Neural cell (in vitro differentiated cells): ENCODE results near the gene TBC1D14. TPM values are rescaled to one million over a fixed set of nuclear protein-coding genes. Genes with fewer than 3 reads are reported as not detected.

Source experiments
- H2AFZ ChIP-seq: fragments of 200-600, 300-800 bp; sonication (generic), shearing (Covaris generic); 2 replicates; pipeline ENCODE4 v1.6.0; 2014; ENCODE audit warnings: low read depth, mild to moderate bottlenecking, antibody characterized with exemption, low read length, moderate library complexity
- H3F3A ChIP-seq: fragments of 200-600 bp; shearing (Covaris generic); 2 replicates; pipeline ENCODE4 v1.6.1; 2016; ENCODE audit warnings: mild to moderate bottlenecking, moderate library complexity, mixed read lengths, antibody characterized with exemption, low read length; ENCODE audit not compliant: insufficient read depth, poor library complexity, severe bottlenecking
- H3K27ac ChIP-seq: fragments of 200-600, 300-800 bp; sonication (generic), shearing (Covaris generic); 2 replicates; pipeline ENCODE4 v1.5.1; 2014; ENCODE audit warnings: mild to moderate bottlenecking, low read length, moderate library complexity
- H3K27me3 ChIP-seq: fragments of 300-800, 200-600 bp; sonication (generic), shearing (Covaris generic); 2 replicates; pipeline ENCODE4 v1.6.0; 2014; ENCODE audit warnings: mild to moderate bottlenecking, low read depth, low read length, moderate library complexity; ENCODE audit not compliant: insufficient read depth
- H3K36me3 ChIP-seq: fragments of 300-800, 200-600 bp; sonication (generic), shearing (Covaris generic); 2 replicates; pipeline ENCODE4 v1.5.1; 2014; ENCODE audit warnings: mild to moderate bottlenecking, antibody characterized with exemption, low read length, moderate library complexity; ENCODE audit not compliant: insufficient read depth
- H3K4me2 ChIP-seq: fragments of 300-800, 200-600 bp; sonication (generic), shearing (Covaris generic); 2 replicates; pipeline ENCODE4 v1.6.0; 2014; ENCODE audit warnings: mild to moderate bottlenecking, low read length
- H3K4me3 ChIP-seq: fragments of 300-800, 200-600 bp; sonication (generic), shearing (Covaris generic); 2 replicates; pipeline ENCODE4 v1.5.1; 2014; ENCODE audit warnings: mild to moderate bottlenecking, low read length, moderate library complexity
- H3K79me2 ChIP-seq: fragments of 200-600 bp; shearing (Covaris generic); replicated peaks from 2 replicates; pipeline ENCODE4 v1.6.0; 2014; ENCODE audit warnings: mild to moderate bottlenecking, low read length, moderate library complexity; ENCODE audit not compliant: insufficient read depth
- H3K9ac ChIP-seq: fragments of 300-800, 200-600 bp; sonication (generic), shearing (Covaris generic); 2 replicates; pipeline ENCODE4 v1.6.1; 2016; ENCODE audit warnings: mild to moderate bottlenecking, low read length, mixed read lengths
- H3K9me2 ChIP-seq: fragments of 200-600 bp; shearing (Covaris generic); 2 replicates; pipeline ENCODE4 v1.6.1; 2016; ENCODE audit warnings: mild to moderate bottlenecking, low read length, mixed read lengths; ENCODE audit not compliant: insufficient read depth
- H3K9me3 ChIP-seq: fragments of 200-600, 300-800 bp; sonication (generic), shearing (Covaris generic); 2 replicates; pipeline ENCODE4 v1.6.1; 2016; ENCODE audit warnings: mild to moderate bottlenecking, mixed run types, low read length, moderate library complexity, mixed read lengths
- H4K20me1 ChIP-seq: fragments of 200-600 bp; shearing (Covaris generic); 2 replicates; pipeline ENCODE4 v1.6.1; 2016; ENCODE audit warnings: mild to moderate bottlenecking, mixed run types; ENCODE audit not compliant: insufficient read depth
- EP300 ChIP-seq: fragments of 450-650 bp; conservative IDR thresholded peaks from 2 replicates; pipeline ENCODE4 v1.6.1; 2014; ENCODE audit warnings: antibody characterized with exemption, mild to moderate bottlenecking, moderate library complexity; ENCODE audit not compliant: poor library complexity, severe bottlenecking
- EZH2 ChIP-seq: fragments of 200-600, 300-800 bp; shearing (Covaris generic), sonication (generic); IDR thresholded peaks from 2 replicates; pipeline ENCODE4 v1.6.1; 2014; ENCODE audit warnings: antibody characterized with exemption, low read length, borderline replicate concordance, mild to moderate bottlenecking; ENCODE audit not compliant: insufficient read depth, poor library complexity, severe bottlenecking
- MXI1 ChIP-seq: fragments of 450-650 bp; conservative IDR thresholded peaks from 2 replicates; pipeline ENCODE4 v1.6.1; 2014; ENCODE audit warnings: antibody characterized with exemption, mild to moderate bottlenecking; ENCODE audit not compliant: poor library complexity, severe bottlenecking
- POLR2AphosphoS5 ChIP-seq: IDR thresholded peaks from 2 replicates; pipeline ENCODE4 v1.6.1; 2012
- RAD21 ChIP-seq: fragments of 450-650 bp; conservative IDR thresholded peaks from 2 replicates; pipeline ENCODE4 v1.6.1; 2014; ENCODE audit warnings: antibody characterized with exemption, mild to moderate bottlenecking, moderate library complexity
- SMC3 ChIP-seq: fragments of 450-650 bp; conservative IDR thresholded peaks from 2 replicates; pipeline ENCODE4 v1.6.1; 2014; ENCODE audit warnings: antibody characterized with exemption, mild to moderate bottlenecking, moderate library complexity; ENCODE audit not compliant: poor library complexity
- TAF1 ChIP-seq: IDR thresholded peaks from 2 replicates; pipeline ENCODE4 v1.6.1; 2012; ENCODE audit warnings: low read depth
- polyA plus RNA-seq: library from polyadenylated mRNA; depleted of rRNA; stranded (reverse); fragments of >200 nt; gene quantifications from 2 replicates; pipeline ENCODE4 v1.2.3, GENCODE V29; 2014
- TF ChIP-seq, protein P1 (sequence below): IDR thresholded peaks from 2 replicates; pipeline ENCODE4 v1.6.1; 2012; ENCODE audit warnings: borderline replicate concordance
- TF ChIP-seq, protein P2 (sequence below): fragments of 450-650 bp; IDR thresholded peaks from 2 replicates; pipeline ENCODE4 v1.5.1; 2014; ENCODE audit warnings: antibody characterized with exemption, mild to moderate bottlenecking, moderate library complexity; ENCODE audit not compliant: poor library complexity, severe bottlenecking

Gene TBC1D14
- polyA plus RNA-seq, 1 donor from 2014 or later = 125 TPM

DNA sequence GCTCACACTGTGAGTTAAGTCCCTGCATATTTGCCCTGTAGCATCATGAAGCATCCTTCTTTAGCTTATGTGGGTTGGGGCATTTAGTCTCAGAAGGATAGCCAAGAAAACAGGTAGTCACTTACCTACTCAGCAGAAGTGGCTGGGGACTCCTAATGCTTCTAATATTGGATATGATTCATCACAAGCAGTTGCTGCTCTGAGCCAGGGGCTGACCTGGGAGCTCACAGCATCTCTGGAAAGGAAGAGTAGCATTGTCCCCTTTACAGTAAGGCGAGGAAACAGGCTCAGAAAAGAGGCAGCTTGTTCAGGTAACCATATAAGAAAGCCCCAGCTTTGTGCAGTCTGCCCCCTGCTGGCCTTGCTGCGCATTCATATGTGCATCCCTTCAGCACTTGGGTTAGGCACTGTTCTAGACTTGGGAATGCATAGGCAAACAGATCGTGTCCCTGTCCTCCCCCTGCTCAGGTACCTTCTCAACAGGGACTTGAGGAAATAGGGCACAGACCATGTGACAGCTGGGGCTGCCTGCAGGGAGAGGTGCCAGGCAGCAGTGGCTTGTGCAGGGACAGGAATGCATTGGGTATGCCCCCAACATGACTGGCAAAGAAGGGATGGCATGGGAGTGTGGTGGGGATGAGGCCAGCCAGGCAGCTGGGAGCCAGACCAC, 35.7 kb upstream of the TBC1D14 start:
- H2AFZ ChIP-seq = no peak overlapping the region
- H3K9me3 ChIP-seq = no peaks in the 10 kb centered on the region
- H3K9ac ChIP-seq = no peak overlapping the region
- H3K27me3 ChIP-seq = no peaks in the 10 kb centered on the region
- H3K9me2 ChIP-seq = no peaks in the 10 kb centered on the region
- no peaks in the 10 kb centered on the region for H4K20me1 ChIP-seq
- TF ChIP-seq RAD21 (peak; percentile 69), SMC3 (peak; percentile 79), MXI1 (no peak), EP300 (no peak), TAF1 (no peak), EZH2 (no peak), POLR2AphosphoS5 (no peak)
- TF ChIP-seq, protein P1, sequence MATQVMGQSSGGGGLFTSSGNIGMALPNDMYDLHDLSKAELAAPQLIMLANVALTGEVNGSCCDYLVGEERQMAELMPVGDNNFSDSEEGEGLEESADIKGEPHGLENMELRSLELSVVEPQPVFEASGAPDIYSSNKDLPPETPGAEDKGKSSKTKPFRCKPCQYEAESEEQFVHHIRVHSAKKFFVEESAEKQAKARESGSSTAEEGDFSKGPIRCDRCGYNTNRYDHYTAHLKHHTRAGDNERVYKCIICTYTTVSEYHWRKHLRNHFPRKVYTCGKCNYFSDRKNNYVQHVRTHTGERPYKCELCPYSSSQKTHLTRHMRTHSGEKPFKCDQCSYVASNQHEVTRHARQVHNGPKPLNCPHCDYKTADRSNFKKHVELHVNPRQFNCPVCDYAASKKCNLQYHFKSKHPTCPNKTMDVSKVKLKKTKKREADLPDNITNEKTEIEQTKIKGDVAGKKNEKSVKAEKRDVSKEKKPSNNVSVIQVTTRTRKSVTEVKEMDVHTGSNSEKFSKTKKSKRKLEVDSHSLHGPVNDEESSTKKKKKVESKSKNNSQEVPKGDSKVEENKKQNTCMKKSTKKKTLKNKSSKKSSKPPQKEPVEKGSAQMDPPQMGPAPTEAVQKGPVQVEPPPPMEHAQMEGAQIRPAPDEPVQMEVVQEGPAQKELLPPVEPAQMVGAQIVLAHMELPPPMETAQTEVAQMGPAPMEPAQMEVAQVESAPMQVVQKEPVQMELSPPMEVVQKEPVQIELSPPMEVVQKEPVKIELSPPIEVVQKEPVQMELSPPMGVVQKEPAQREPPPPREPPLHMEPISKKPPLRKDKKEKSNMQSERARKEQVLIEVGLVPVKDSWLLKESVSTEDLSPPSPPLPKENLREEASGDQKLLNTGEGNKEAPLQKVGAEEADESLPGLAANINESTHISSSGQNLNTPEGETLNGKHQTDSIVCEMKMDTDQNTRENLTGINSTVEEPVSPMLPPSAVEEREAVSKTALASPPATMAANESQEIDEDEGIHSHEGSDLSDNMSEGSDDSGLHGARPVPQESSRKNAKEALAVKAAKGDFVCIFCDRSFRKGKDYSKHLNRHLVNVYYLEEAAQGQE = no peak
- TF ChIP-seq, protein P2, sequence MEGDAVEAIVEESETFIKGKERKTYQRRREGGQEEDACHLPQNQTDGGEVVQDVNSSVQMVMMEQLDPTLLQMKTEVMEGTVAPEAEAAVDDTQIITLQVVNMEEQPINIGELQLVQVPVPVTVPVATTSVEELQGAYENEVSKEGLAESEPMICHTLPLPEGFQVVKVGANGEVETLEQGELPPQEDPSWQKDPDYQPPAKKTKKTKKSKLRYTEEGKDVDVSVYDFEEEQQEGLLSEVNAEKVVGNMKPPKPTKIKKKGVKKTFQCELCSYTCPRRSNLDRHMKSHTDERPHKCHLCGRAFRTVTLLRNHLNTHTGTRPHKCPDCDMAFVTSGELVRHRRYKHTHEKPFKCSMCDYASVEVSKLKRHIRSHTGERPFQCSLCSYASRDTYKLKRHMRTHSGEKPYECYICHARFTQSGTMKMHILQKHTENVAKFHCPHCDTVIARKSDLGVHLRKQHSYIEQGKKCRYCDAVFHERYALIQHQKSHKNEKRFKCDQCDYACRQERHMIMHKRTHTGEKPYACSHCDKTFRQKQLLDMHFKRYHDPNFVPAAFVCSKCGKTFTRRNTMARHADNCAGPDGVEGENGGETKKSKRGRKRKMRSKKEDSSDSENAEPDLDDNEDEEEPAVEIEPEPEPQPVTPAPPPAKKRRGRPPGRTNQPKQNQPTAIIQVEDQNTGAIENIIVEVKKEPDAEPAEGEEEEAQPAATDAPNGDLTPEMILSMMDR = peak; percentile 73
- H3K4me3 ChIP-seq = no peak overlapping the region
- no peaks in the 10 kb centered on the region for H3K79me2 ChIP-seq
- no peak overlapping the region for H3K4me2 ChIP-seq
- no peaks in the 10 kb centered on the region for H3F3A ChIP-seq
- no peak overlapping the region for H3K27ac ChIP-seq
- H3K36me3 ChIP-seq = no peaks in the 10 kb centered on the region

DNA sequence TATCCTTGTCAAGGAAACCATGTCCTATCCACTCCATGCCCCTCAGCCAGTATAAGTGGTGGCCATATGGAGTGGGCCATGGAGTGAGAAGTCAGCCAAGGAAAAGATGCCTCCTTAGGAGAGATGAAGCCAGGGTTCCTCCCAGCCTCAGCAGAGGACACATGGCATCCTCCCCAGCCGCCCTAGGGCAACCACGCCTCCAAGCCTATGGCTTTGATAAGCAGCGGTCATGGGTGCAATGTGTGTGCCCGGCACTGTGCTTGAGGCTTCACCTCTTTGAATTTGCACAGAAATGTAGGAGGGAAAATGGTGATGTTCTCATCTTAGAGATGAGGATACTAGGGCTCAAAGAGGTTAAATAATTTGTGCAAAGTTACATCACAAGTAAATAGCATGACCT, 34.6 kb upstream of the TBC1D14 start:
- no peak overlapping the region for H3K4me2 ChIP-seq
- no peaks in the 10 kb centered on the region for H3K9me3 ChIP-seq
- H3K9ac ChIP-seq = no peak overlapping the region
- H3K27me3 ChIP-seq = no peaks in the 10 kb centered on the region
- H3K4me3 ChIP-seq = no peak overlapping the region
- no peaks in the 10 kb centered on the region for H3K9me2 ChIP-seq
- H4K20me1 ChIP-seq = no peaks in the 10 kb centered on the region
- H3K36me3 ChIP-seq = no peaks in the 10 kb centered on the region
- H3F3A ChIP-seq = no peaks in the 10 kb centered on the region
- H2AFZ ChIP-seq = no peak overlapping the region
- TF ChIP-seq TAF1 (no peak), SMC3 (no peak), MXI1 (no peak), EZH2 (no peak), POLR2AphosphoS5 (no peak), RAD21 (no peak), EP300 (no peak)
- TF ChIP-seq, protein P1 = no peak
- TF ChIP-seq, protein P2 = no peak
- no peak overlapping the region for H3K27ac ChIP-seq
- no peaks in the 10 kb centered on the region for H3K79me2 ChIP-seq
